Lower lobe of right lung (tissue), 2 donors: ENCODE data around the gene HOXA7. TPM values are rescaled to one million over a fixed set of nuclear protein-coding genes. Genes with fewer than 3 reads are reported as not detected.

Experiments
- ATAC-seq, 2 donors: fragments of 200-7000 bp; cut with Tn5 transposase; one replicate each; pipeline ENCODE4 v1.9.1; 2020 to 2022; ENCODE audit warnings: mild to moderate bottlenecking in 2 of 2, moderate library complexity in 2 of 2
- DNase-seq: peaks from one replicate; pipeline ENCODE4 v3.0.0-alpha.2; 2020
- H3K27ac ChIP-seq: fragments of 200-600 bp; one replicate; pipeline ENCODE4 v1.8.0; 2022
- H3K27me3 ChIP-seq: fragments of 200-600 bp; one replicate; pipeline ENCODE4 v1.8.0; 2022; ENCODE audit warnings: low read depth
- H3K36me3 ChIP-seq: fragments of 200-600 bp; one replicate; pipeline ENCODE4 v1.8.0; 2022; ENCODE audit warnings: mild to moderate bottlenecking
- H3K4me1 ChIP-seq: fragments of 200-600 bp; one replicate; pipeline ENCODE4 v1.8.0; 2022
- H3K4me3 ChIP-seq: fragments of 200-600 bp; one replicate; pipeline ENCODE4 v1.8.0; 2022; ENCODE audit warnings: mild to moderate bottlenecking
- H3K9me3 ChIP-seq: fragments of 200-600 bp; one replicate; pipeline ENCODE4 v1.8.0; 2022
- CTCF ChIP-seq: fragments of 200-600 bp; IDR thresholded peaks from one replicate; pipeline ENCODE4 v1.8.0; 2022; ENCODE audit warnings: antibody characterized with exemption, mild to moderate bottlenecking
- intact Hi-C: fragments of 100-400 bp; cut with DNase I; formaldehyde crosslinking; loops from one replicate; pipeline ENCODE4 v1.11.0; 2022
- total RNA-seq: library from RNA; stranded (reverse); fragmentation: NEBNext Ultra II Directional; extraction: Animal tissue kit (Norgen Biotek cat#: 25700); gene quantifications from one replicate; pipeline ENCODE4 v1.2.1, GENCODE V29; 2021
- donor health status: DM: no; HTN: yes; CAD: no; lungs with severe emphysema.

The HOXA7 gene
- total RNA-seq, 1 donor from 2014 or later = 2.2 TPM

- Histone ChIP-seq H3K36me3 (no peaks in the 10 kb centered on the region), H3K4me1 (peaks cover 46% of the 10 kb centered on the region), H3K4me3 (no peak overlapping the region), H3K27me3 (peaks cover 31% of the 10 kb centered on the region), H3K9me3 (no peaks in the 10 kb centered on the region), H3K27ac (peak overlapping the region; percentile 58)
- DNase-seq = no peak
- no peak for TF ChIP-seq CTCF
- no peak for ATAC-seq
- intact Hi-C loops = no loop called here
Observed at GRCh38 chr7:27133409-27134231, 22.9 kb downstream of the HOXA7 start.

DNA sequence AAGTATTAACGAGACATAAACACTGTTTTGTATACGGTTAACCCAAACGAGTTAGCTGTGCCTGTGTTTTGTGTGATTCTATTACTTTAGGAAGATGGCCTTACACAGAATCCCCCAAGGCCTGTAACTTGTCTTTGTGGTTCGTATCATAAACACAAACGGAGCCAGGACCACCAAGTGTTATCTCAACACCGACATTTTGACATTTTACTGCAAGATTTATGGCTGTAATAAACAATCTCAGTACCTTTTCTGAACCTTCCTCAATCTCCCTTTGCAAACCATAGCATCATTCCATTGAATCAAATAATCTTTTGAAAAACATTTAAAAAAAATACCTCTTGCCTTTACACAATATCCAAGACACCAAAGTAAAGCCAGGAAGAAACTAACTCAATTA lies 23.5 kb downstream of the HOXA7 start:
- Histone ChIP-seq H3K4me1 (peaks cover 40% of the 10 kb centered on the region), H3K27me3 (peaks cover 35% of the 10 kb centered on the region), H3K4me3 (no peak overlapping the region), H3K27ac (no peak overlapping the region), H3K36me3 (no peaks in the 10 kb centered on the region), H3K9me3 (no peaks in the 10 kb centered on the region)
- ATAC-seq = no peak
- TF ChIP-seq CTCF = no peak
- intact Hi-C loops = no loop called here
- no peak for DNase-seq

DNA sequence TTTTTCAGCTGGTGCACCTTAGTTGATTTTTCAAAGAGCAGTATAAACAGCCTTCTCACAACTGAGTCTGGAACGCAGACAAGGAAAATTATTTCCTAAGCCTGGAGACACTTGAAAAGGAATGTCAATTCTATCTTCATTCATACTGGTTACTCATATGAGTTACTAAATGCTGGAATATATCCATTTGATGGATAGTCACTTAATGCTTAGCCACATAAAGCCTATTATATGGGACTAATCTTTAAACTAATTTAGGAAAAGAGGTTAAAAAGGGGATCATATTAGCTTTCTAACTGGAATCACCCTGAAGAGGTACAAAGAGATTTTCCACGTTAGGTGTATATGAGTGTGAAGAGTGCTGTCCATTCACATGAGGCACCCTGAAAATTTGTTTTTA lies 24.3 kb downstream of the HOXA7 start:
- no peak for TF ChIP-seq CTCF
- peaks cover 44% of the 10 kb centered on the region for H3K4me1 ChIP-seq
- intact Hi-C loops = no loop called here
- no peak for DNase-seq
- no peak overlapping the region for H3K27ac ChIP-seq
- H3K9me3 ChIP-seq = no peaks in the 10 kb centered on the region
- H3K4me3 ChIP-seq = no peak overlapping the region
- no peak for ATAC-seq
- no peaks in the 10 kb centered on the region for H3K36me3 ChIP-seq
- H3K27me3 ChIP-seq = peaks cover 38% of the 10 kb centered on the region

DNA sequence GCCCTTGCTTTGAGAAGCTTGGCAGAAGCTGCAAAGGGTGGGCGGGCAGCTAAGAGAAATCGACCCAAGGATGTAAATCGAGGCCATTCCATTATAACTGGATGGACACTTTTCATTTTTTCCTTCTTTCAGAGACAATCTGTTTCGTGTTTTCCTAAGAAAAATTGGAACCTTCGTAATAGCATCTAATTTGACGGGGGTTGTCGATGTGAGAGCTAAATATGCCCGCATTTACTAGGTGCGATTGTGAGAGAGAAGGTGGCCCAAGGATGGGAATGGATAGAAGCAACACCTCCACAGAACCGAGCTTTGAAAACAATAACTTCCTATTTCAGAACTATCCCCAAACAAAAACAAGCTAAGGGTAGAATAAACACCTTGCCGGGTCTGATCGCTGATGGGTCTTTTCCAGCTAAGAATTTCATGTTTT lies 25.1 kb downstream of the HOXA7 start:
- peak overlapping the region; percentile 92 for H3K27ac ChIP-seq
- peaks cover 30% of the 10 kb centered on the region for H3K27me3 ChIP-seq
- H3K36me3 ChIP-seq = no peaks in the 10 kb centered on the region
- no peak for DNase-seq
- peak overlapping the region; percentile 69 for H3K4me3 ChIP-seq
- ATAC-seq = no peak
- H3K4me1 ChIP-seq = peaks cover 52% of the 10 kb centered on the region
- intact Hi-C loops = no loop called here
- TF ChIP-seq CTCF = no peak
- no peaks in the 10 kb centered on the region for H3K9me3 ChIP-seq

DNA sequence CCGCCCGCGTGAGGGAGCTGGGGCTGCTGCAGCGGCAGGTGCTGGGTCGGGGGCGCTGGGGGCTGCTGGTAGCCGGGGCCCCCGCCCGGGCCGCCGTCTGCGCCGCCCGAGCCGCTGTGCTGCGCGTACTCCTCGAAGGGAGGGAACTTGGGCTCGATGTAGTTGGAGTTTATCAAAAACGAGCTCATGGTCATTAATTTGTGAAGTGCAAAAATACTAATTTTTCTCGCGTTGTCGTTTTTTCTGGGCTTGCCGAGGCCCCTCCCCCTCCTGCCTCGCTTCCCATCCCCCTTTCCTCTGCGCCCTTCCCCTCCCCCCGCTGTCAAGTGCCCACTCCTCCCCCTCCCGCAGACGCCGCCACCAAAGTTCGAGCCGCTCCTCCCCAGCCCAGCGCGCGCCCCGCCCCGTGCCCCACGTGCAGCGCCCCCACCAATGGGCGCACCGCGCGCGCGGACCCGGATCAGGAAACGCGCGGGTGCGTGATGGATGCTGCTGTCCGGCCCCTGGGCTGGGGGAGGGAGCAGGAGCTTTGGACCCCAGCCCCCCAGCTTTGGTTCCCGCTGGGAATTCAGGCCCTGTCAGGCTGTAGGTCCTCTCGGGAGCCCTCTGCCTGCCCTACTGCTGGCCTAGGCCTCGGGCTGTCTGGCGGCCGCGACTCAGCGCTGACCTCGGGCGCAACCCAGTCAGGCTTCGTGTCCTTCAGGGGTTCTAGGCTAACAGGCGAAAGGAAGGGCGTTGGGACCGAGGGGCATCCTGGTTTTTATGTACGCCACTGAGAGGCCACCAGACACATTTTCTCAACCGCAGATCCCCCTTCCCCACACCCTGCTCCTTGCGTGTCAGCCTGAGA lies 25.7 kb downstream of the HOXA7 start, which contains the start of gene HOXA4:
Gene HOXA4, minus strand, starts transcription at position 218 of the 850 bp plus-strand sequence. Its CDS starts 24 bp downstream, at position 194.
- H3K4me1 ChIP-seq = peaks cover 51% of the 10 kb centered on the region
- intact Hi-C loops = no loop called here
- no peak for TF ChIP-seq CTCF
- DNase-seq (peak; percentile 89), ATAC-seq (peak; percentile 94 to 96)
- no peaks in the 10 kb centered on the region for H3K9me3 ChIP-seq
- peak within 1 kb of the TSS; percentile 69 for H3K4me3 ChIP-seq
- H3K27me3 ChIP-seq = peaks cover 24% of the 10 kb centered on the region
- peak within 1 kb of the TSS; percentile 92 for H3K27ac ChIP-seq
- H3K36me3 ChIP-seq = no peaks in the 10 kb centered on the region
